ENCODE results near the gene SLC6A3. TPM values are rescaled to one million over a fixed set of nuclear protein-coding genes. Genes with fewer than 3 reads are reported as not detected.

Gene SLC6A3
- total RNA-seq (2016; rRNA removed; fragmentation: Illumina TruSeq; extraction: Trizol) (not detected in 2 replicates), polyA plus RNA-seq (2011; rRNA removed) (0.01 and 0.12 TPM in 2 replicates), polyA minus RNA-seq (2011; rRNA and poly(A)+ RNA removed; ENCODE audit: low replicate concordance) (0.12 and 0.14 TPM in 2 replicates), Bru-seq, nascent RNA (not detected), BruChase-seq, experiment 1, labeled RNA remaining after a 6-hour chase (percentile 11 among the genes with signal in this experiment), BruChase-seq, experiment 2, labeled RNA remaining after a 2-hour chase (percentile 2 among the genes with signal in this experiment)
- not detected in 2 replicates for total RNA-seq (2016; cell fraction: cytosol; rRNA removed; fragmentation: Illumina TruSeq; extraction: Trizol; ENCODE audit: low read depth)
- total RNA-seq (2016; cell fraction: insoluble cytoplasmic fraction; rRNA removed; fragmentation: Illumina TruSeq; extraction: Trizol) = not detected in 2 replicates
- not detected in 2 replicates for total RNA-seq (2016; cell fraction: membrane; rRNA removed; fragmentation: Illumina TruSeq; extraction: Trizol)
- not detected in 2 replicates for total RNA-seq (2016; cell fraction: nucleus; rRNA removed; fragmentation: Illumina TruSeq; extraction: Trizol)
- polyA plus RNA-seq (2011; cell fraction: cytosol; rRNA removed) = 0.03 and 0.06 TPM in 2 replicates
- 0.18 and 0.36 TPM in 2 replicates for polyA plus RNA-seq (2011; cell fraction: nucleus; rRNA removed)
- polyA plus RNA-seq (2012) = 0.15 and 0.17 TPM in 2 replicates
- not detected in 2 replicates for polyA plus RNA-seq (2016; cell fraction: cytosol; fragmentation: Illumina TruSeq; extraction: Trizol; ENCODE audit: low read depth)
- not detected in 2 replicates for polyA plus RNA-seq (2016; cell fraction: insoluble cytoplasmic fraction; fragmentation: Illumina TruSeq; extraction: Trizol; ENCODE audit: low read depth)
- not detected in 2 replicates for polyA plus RNA-seq (2016; cell fraction: membrane; fragmentation: Illumina TruSeq; extraction: Trizol; ENCODE audit: low read depth)
- not detected in 2 replicates for polyA plus RNA-seq (2016; cell fraction: nucleus; fragmentation: Illumina TruSeq; extraction: Trizol; ENCODE audit: insufficient read depth, low read depth)
- not detected in 2 replicates for polyA minus RNA-seq (2011; cell fraction: cytosol; rRNA and poly(A)+ RNA removed)
- 0.12 TPM in 1 of 2 replicates, not detected in the other for polyA minus RNA-seq (2011; cell fraction: nucleus; rRNA and poly(A)+ RNA removed)
- long read RNA-seq, experiment 1 = 0 reads
- long read RNA-seq, experiment 2 = 0 reads

- CTCF ChIA-PET (ENCODE audit: low intra/inter-chr PET ratio, low total read pairs) = no interaction called here
Measured at GRCh38 chr5:1445313-1445688, at the start of gene SLC6A3. SLC6A3 (minus strand) TSS chr5:1445440; CDS start chr5:1443197, 2,243 bp downstream.

DNA sequence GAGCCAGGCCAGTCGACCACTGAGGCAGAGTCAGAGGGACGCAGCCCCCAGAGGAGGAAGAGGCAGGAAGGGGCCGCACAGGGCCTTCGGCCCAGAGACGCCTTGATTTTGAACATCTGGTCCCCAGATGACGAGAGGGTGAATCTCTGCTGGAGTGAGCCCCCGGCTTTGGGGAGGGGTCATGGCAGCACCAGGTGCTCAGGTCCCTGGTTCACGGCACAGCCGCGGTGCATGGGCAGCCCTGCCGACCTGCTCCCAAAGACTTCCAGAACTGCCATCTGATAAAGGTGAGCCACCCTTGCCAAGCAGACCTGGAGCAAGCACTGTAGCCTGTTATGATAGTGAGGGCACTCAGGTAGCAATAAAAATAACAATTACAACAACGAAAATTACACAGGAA is 48.7 kb upstream of the SLC6A3 start:
- FAIRE-seq (no peak), DNase-seq (ENCODE audit: low spot score) (no peak), ATAC-seq (no peak)
- Histone ChIP-seq H3K9ac (ENCODE audit: insufficient read depth, low read depth, low read length) (no peak overlapping the region), H3K36me3 (replicated peaks in 1 of 2; ENCODE audit: control insufficient read depth in 1 of 2, insufficient read depth in 2 of 2, low read length in 2 of 2) (peaks cover 43 to 85% of the 10 kb centered on the region in 2 experiments; a peak in 4 of 5 replicates), H3K9me3 (ENCODE audit: low read length) (no peaks in the 10 kb centered on the region), H3K4me1 (ENCODE audit: insufficient read depth, low read length) (no peaks in the 10 kb centered on the region), H3K27ac (ENCODE audit: extremely low read length, insufficient read depth, low read length) (no peak overlapping the region), H3K4me3 (replicated peaks in 1 of 3; ENCODE audit: insufficient read depth in 1 of 3, low read depth in 2 of 3, low read length in 3 of 3) (no peak overlapping the region), H3K4me2 (ENCODE audit: low read depth, low read length) (no peak overlapping the region), H4K20me1 (ENCODE audit: insufficient read depth, low read length) (peaks cover 8% of the 10 kb centered on the region; the same call in 1 of the 2 replicates), H2AFZ (ENCODE audit: low read length) (no peak overlapping the region), H3K27me3 (ENCODE audit: control insufficient read depth in 1 of 2, insufficient read depth in 2 of 2, low read length in 2 of 2) (no peaks in the 10 kb centered on the region), H3K79me2 (ENCODE audit: insufficient read depth, low read length) (peaks cover 8% of the 10 kb centered on the region)
- no TSS peak for BruUV-seq (replicated peaks)
- CTCF ChIA-PET (ENCODE audit: low intra/inter-chr PET ratio, low total read pairs) = no interaction called here
- POLR2A ChIA-PET = no interaction called here
- 87% methylated on average over 9 of the region's 12 CpGs for WGBS (ENCODE audit: low lambda C conversion rate)
- in situ Hi-C loops (cut with HindIII; ENCODE audit: extremely low pct_ligation_motif_present, low pct_unique_long_range_greater_than_20kb) (no loop called here), intact Hi-C loops (cut with micrococcal nuclease; ENCODE audit: unreplicated experiment) (no loop called here)
- TF ChIP-seq ZNF33B (CRISPR knock-in tag; IDR thresholded peaks at IDR 0.05) (no peak), PAXIP1 (CRISPR knock-in tag; conservative IDR thresholded peaks at IDR 0.05) (no peak), CC2D1A (CRISPR knock-in tag; IDR thresholded peaks at IDR 0.05) (no peak), ZNF570 (CRISPR knock-in tag; IDR thresholded peaks at IDR 0.05; ENCODE audit: borderline replicate concordance) (no peak)

More at GRCh38 chr5:1445313-1445688, at the start of gene SLC6A3:
- Histone ChIP-seq H3K36me3 (replicated peaks in 1 of 2; ENCODE audit: control insufficient read depth in 1 of 2, insufficient read depth in 2 of 2, low read length in 2 of 2) (no peaks in the 10 kb centered on the region), H3K9ac (ENCODE audit: insufficient read depth, low read depth, low read length) (no peak within 1 kb of the TSS), H3K27ac (ENCODE audit: extremely low read length, insufficient read depth, low read length) (no peak within 1 kb of the TSS), H3K4me1 (ENCODE audit: insufficient read depth, low read length) (no peaks in the 10 kb centered on the region), H3K4me2 (ENCODE audit: low read depth, low read length) (no peak within 1 kb of the TSS), H4K20me1 (ENCODE audit: insufficient read depth, low read length) (no peaks in the 10 kb centered on the region), H3K9me3 (ENCODE audit: low read length) (no peaks in the 10 kb centered on the region), H3K79me2 (ENCODE audit: insufficient read depth, low read length) (no peaks in the 10 kb centered on the region), H2AFZ (ENCODE audit: low read length) (no peak within 1 kb of the TSS), H3K27me3 (ENCODE audit: control insufficient read depth in 1 of 2, insufficient read depth in 2 of 2, low read length in 2 of 2) (peaks cover 18 to 66% of the 10 kb centered on the region in 2 experiments), H3K4me3 (replicated peaks in 1 of 3; ENCODE audit: insufficient read depth in 1 of 3, low read depth in 2 of 3, low read length in 3 of 3) (no peak within 1 kb of the TSS)
- DNase-seq (ENCODE audit: low spot score) = no peak
- no peak for ATAC-seq
- no CpG with 5 or more reads among the region's 52 CpGs for WGBS (ENCODE audit: low lambda C conversion rate)
- TF ChIP-seq ZNF274 (CRISPR knock-in tag; IDR thresholded peaks at IDR 0.05) (no peak), HDAC1 (CRISPR knock-in tag; IDR thresholded peaks at IDR 0.05) (no peak), ZNF207 (IDR thresholded peaks at IDR 0.05; ENCODE audit: borderline replicate concordance) (no peak), ZNF138 (CRISPR knock-in tag; IDR thresholded peaks at IDR 0.05; ENCODE audit: low read depth) (no peak)
- TF ChIP-seq, protein P1, sequence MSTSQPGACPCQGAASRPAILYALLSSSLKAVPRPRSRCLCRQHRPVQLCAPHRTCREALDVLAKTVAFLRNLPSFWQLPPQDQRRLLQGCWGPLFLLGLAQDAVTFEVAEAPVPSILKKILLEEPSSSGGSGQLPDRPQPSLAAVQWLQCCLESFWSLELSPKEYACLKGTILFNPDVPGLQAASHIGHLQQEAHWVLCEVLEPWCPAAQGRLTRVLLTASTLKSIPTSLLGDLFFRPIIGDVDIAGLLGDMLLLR (CRISPR knock-in tag; IDR thresholded peaks at IDR 0.05) = no peak
- intact Hi-C loops (cut with micrococcal nuclease; ENCODE audit: unreplicated experiment) = no loop called here
- POLR2A ChIA-PET = no interaction called here
- in situ Hi-C loops (cut with HindIII; ENCODE audit: extremely low pct_ligation_motif_present, low pct_unique_long_range_greater_than_20kb) = no loop called here
- BruUV-seq (replicated peaks) = no TSS peak
- FAIRE-seq = no peak
